ENCODE measurements around the gene OTUB1.

GRCh38 chr11:64042301-64042700 lies 56.1 kb downstream of the OTUB1 start:
- TF ChIP-seq CTCF (IDR thresholded peaks at IDR 0.05) (no peak), EZH2 (IDR thresholded peaks at IDR 0.05) (no peak)
